ENCODE results near the gene SLC38A4. TPM values are rescaled to one million over a fixed set of nuclear protein-coding genes. Genes with fewer than 3 reads are reported as not detected.

The SLC38A4 gene
- total RNA-seq, 4 donors from 2014 or later = 1.0 to 5.9 (median 1.7) TPM

GRCh38 chr12:46808317-46808716, 17.5 kb downstream of the SLC38A4 start:
- TF ChIP-seq POLR2A (IDR thresholded peaks at IDR 0.05) (no peak), CTCF (IDR thresholded peaks at IDR 0.05) (no peak)

GRCh38 chr12:46804054-46804453, 21.7 kb downstream of the SLC38A4 start:
- H3K4me3 ChIP-seq = no peak overlapping the region
- no peaks in the 10 kb centered on the region for H3K9me3 ChIP-seq
- no peaks in the 10 kb centered on the region for H3K4me1 ChIP-seq
- no peak overlapping the region for H3K27ac ChIP-seq
- no peak for TF ChIP-seq CTCF (IDR thresholded peaks at IDR 0.05)
- TF ChIP-seq POLR2A (IDR thresholded peaks at IDR 0.05) = no peak
- intact Hi-C loops (cut with DNase I; ENCODE audit: low total_unique reads) = no loop called here
- DNase-seq = no peak
- no peaks in the 10 kb centered on the region for H3K27me3 ChIP-seq
- no peaks in the 10 kb centered on the region for H3K36me3 ChIP-seq

More at GRCh38 chr12:46808317-46808716, 17.5 kb downstream of the SLC38A4 start:
- Histone ChIP-seq H3K4me1 (no peaks in the 10 kb centered on the region), H3K27me3 (no peaks in the 10 kb centered on the region), H3K36me3 (no peaks in the 10 kb centered on the region), H3K9me3 (no peaks in the 10 kb centered on the region), H3K27ac (no peak overlapping the region), H3K4me3 (no peak overlapping the region)
- no peak for DNase-seq
- intact Hi-C loops (cut with DNase I; ENCODE audit: low total_unique reads) = no loop called here

- intact Hi-C loops (cut with DNase I; ENCODE audit: low total_unique reads) = no loop called here
- Histone ChIP-seq H3K9me3 (no peaks in the 10 kb centered on the region), H3K4me1 (no peaks in the 10 kb centered on the region), H3K36me3 (no peaks in the 10 kb centered on the region), H3K4me3 (no peak overlapping the region), H3K27ac (no peak overlapping the region), H3K27me3 (no peaks in the 10 kb centered on the region)
- DNase-seq = no peak
- TF ChIP-seq CTCF (IDR thresholded peaks at IDR 0.05) (no peak), POLR2A (IDR thresholded peaks at IDR 0.05) (no peak)
These were observed 22.3 kb downstream of the SLC38A4 start for GRCh38 chr12:46803517-46803916.

- Histone ChIP-seq H3K4me1 (no peaks in the 10 kb centered on the region), H3K27me3 (no peaks in the 10 kb centered on the region), H3K9me3 (no peaks in the 10 kb centered on the region), H3K27ac (no peak overlapping the region), H3K36me3 (no peaks in the 10 kb centered on the region), H3K4me3 (no peak overlapping the region)
- intact Hi-C loops (cut with DNase I; ENCODE audit: low total_unique reads) = no loop called here
- no peak for DNase-seq
- no peak for TF ChIP-seq CTCF (IDR thresholded peaks at IDR 0.05)
These were observed 24.5 kb downstream of the SLC38A4 start for GRCh38 chr12:46801293-46801692.

GRCh38 chr12:46800160-46800559, 25.6 kb downstream of the SLC38A4 start:
- TF ChIP-seq POLR2A (IDR thresholded peaks at IDR 0.05) (no peak), CTCF (IDR thresholded peaks at IDR 0.05) (no peak)
- H3K9me3 ChIP-seq = no peaks in the 10 kb centered on the region
- H3K27me3 ChIP-seq = no peaks in the 10 kb centered on the region
- H3K36me3 ChIP-seq = no peaks in the 10 kb centered on the region
- no peaks in the 10 kb centered on the region for H3K4me1 ChIP-seq
- no peak for DNase-seq
- no peak overlapping the region for H3K4me3 ChIP-seq
- intact Hi-C loops (cut with DNase I; ENCODE audit: low total_unique reads) = no loop called here
- H3K27ac ChIP-seq = no peak overlapping the region
